MCF 10A (cell line): ENCODE measurements around the gene NEURL1. TPM values are rescaled to one million over a fixed set of nuclear protein-coding genes. Genes with fewer than 3 reads are reported as not detected.

Experiments used
- BruUV-seq: library from RNA; stranded (reverse); fragments of 400-500 nt; replicated peaks from 2 replicates; lab custom pipeline; 2021; lab: Mats Ljungman, UMichigan
- CTCF ChIA-PET: fragments of 300-600 bp; sonication (Branson Sonifier 250); formaldehyde crosslinking; extraction: SDS; loops from one replicate; lab custom pipeline; 2021; ENCODE audit warnings: antibody characterized with exemption, inconsistent platforms; lab: Yijun Ruan, JAX
- POLR2A ChIA-PET: fragments of 300-600, 350-650 bp; sonication (Branson Sonifier 250); formaldehyde crosslinking; extraction: SDS; loops from one replicate; lab custom pipeline; 2020; ENCODE audit warnings: antibody characterized with exemption, inconsistent platforms; lab: Yijun Ruan, JAX
- DNase-seq: peaks from one replicate; pipeline ENCODE4 v3.0.0-alpha.2; 2018; ENCODE audit not compliant: unreplicated experiment
- H3K27ac Mint-ChIP-seq: one replicate; pipeline ENCODE4 v1.8.0; 2022; ENCODE audit warnings: mild to moderate bottlenecking, low read depth, mixed read lengths; ENCODE audit not compliant: unreplicated experiment
- H3K27me3 Mint-ChIP-seq: one replicate; pipeline ENCODE4 v1.8.0; 2022; ENCODE audit warnings: mixed read lengths; ENCODE audit not compliant: insufficient read depth, unreplicated experiment
- H3K36me3 Mint-ChIP-seq: one replicate; pipeline ENCODE4 v1.8.0; 2022; ENCODE audit warnings: mild to moderate bottlenecking, moderate library complexity, mixed read lengths; ENCODE audit not compliant: insufficient read depth, unreplicated experiment
- H3K4me1 Mint-ChIP-seq: one replicate; pipeline ENCODE4 v1.8.0; 2022; ENCODE audit warnings: mixed read lengths; ENCODE audit not compliant: insufficient read depth, unreplicated experiment
- H3K4me3 Mint-ChIP-seq: one replicate; pipeline ENCODE4 v1.8.0; 2022; ENCODE audit warnings: mild to moderate bottlenecking, moderate library complexity, mixed read lengths; ENCODE audit not compliant: unreplicated experiment
- H3K9me3 Mint-ChIP-seq: one replicate; pipeline ENCODE4 v1.8.0; 2022; ENCODE audit warnings: mixed read lengths; ENCODE audit not compliant: unreplicated experiment
- intact Hi-C: fragments of 100-400 bp; cut with micrococcal nuclease; formaldehyde crosslinking; loops from 2 replicates; pipeline ENCODE4 v1.14.1; 2022
- total RNA-seq: library from RNA; stranded (reverse); gene quantifications from 2 replicates; pipeline ENCODE4 v1.2.3, GENCODE V29; 2022
- TF ChIP-seq, protein P1 (sequence below): fragments of 200-600 bp; IDR thresholded peaks from one replicate; pipeline ENCODE4 v1.8.0; 2022; ENCODE audit warnings: antibody characterized with exemption, mild to moderate bottlenecking; ENCODE audit not compliant: unreplicated experiment

NEURL1 gene
- total RNA-seq, 1 experiment from 2014 or later, result not detected

DNA sequence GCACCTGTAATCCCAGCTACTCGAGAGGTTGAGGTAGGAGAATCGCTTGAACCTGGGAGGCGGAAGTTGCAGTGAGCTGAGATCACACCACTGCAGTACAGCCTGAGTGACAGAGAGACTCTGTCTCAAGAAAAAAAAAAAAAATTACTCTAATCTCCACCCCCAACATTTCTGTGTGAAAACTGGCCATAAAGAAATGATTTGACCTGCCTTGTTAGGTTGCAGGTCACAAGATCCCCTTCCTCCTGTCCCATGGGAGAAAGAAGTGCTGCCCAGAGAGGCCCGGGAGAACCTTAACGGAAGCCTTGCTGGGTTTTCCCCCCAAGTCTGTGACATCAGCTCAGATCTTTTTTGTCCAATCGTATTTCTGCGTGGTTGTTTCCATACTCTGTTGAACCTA, 26.1 kb upstream of the NEURL1 start:
- H3K4me3 Mint-ChIP-seq, result no peak overlapping the region
- no peaks in the 10 kb centered on the region for H3K9me3 Mint-ChIP-seq
- ChIA-PET CTCF (no interaction called here), POLR2A (no interaction called here)
- H3K36me3 Mint-ChIP-seq, result no peaks in the 10 kb centered on the region
- no peak for DNase-seq
- intact Hi-C loops, result no loop called here
- H3K27ac Mint-ChIP-seq, result no peak overlapping the region
- no peaks in the 10 kb centered on the region for H3K4me1 Mint-ChIP-seq
- H3K27me3 Mint-ChIP-seq, result peaks cover 40% of the 10 kb centered on the region
- TF ChIP-seq, protein P1, sequence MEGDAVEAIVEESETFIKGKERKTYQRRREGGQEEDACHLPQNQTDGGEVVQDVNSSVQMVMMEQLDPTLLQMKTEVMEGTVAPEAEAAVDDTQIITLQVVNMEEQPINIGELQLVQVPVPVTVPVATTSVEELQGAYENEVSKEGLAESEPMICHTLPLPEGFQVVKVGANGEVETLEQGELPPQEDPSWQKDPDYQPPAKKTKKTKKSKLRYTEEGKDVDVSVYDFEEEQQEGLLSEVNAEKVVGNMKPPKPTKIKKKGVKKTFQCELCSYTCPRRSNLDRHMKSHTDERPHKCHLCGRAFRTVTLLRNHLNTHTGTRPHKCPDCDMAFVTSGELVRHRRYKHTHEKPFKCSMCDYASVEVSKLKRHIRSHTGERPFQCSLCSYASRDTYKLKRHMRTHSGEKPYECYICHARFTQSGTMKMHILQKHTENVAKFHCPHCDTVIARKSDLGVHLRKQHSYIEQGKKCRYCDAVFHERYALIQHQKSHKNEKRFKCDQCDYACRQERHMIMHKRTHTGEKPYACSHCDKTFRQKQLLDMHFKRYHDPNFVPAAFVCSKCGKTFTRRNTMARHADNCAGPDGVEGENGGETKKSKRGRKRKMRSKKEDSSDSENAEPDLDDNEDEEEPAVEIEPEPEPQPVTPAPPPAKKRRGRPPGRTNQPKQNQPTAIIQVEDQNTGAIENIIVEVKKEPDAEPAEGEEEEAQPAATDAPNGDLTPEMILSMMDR, result no peak
- no TSS peak for BruUV-seq

DNA sequence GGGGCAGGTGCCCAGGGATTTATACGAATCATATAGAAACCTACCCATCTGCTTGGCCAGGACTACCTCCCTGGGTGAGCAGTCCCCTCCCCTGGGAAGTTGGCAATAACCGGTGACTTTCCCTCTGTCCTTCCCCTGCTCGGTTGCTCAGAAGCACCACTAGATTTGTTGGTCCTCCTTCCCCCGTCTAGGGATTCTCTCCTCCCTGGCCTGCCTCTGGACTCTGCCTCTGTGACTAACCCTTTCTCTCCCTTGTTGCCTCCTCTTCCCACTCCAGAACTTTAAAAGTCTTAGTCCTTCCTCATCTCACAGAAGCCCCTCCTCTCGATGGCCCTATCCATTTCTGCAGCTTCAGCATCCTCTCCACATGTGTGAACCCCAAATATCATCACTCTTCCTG, 24.3 kb upstream of the NEURL1 start:
- no peak for DNase-seq
- TF ChIP-seq, protein P1, result no peak
- Mint-ChIP-seq H3K27me3 (peaks cover 29% of the 10 kb centered on the region), H3K4me3 (no peak overlapping the region), H3K9me3 (no peaks in the 10 kb centered on the region), H3K27ac (no peak overlapping the region), H3K36me3 (no peaks in the 10 kb centered on the region), H3K4me1 (no peaks in the 10 kb centered on the region)
- ChIA-PET CTCF (interaction anchor here (0.7 kb wide), 1 partner anchor 14 kb away, joined by 3 read pairs; no protein-coding TSS in a partner anchor), POLR2A (no interaction called here)
- BruUV-seq, result no TSS peak
- intact Hi-C loops, result no loop called here

DNA sequence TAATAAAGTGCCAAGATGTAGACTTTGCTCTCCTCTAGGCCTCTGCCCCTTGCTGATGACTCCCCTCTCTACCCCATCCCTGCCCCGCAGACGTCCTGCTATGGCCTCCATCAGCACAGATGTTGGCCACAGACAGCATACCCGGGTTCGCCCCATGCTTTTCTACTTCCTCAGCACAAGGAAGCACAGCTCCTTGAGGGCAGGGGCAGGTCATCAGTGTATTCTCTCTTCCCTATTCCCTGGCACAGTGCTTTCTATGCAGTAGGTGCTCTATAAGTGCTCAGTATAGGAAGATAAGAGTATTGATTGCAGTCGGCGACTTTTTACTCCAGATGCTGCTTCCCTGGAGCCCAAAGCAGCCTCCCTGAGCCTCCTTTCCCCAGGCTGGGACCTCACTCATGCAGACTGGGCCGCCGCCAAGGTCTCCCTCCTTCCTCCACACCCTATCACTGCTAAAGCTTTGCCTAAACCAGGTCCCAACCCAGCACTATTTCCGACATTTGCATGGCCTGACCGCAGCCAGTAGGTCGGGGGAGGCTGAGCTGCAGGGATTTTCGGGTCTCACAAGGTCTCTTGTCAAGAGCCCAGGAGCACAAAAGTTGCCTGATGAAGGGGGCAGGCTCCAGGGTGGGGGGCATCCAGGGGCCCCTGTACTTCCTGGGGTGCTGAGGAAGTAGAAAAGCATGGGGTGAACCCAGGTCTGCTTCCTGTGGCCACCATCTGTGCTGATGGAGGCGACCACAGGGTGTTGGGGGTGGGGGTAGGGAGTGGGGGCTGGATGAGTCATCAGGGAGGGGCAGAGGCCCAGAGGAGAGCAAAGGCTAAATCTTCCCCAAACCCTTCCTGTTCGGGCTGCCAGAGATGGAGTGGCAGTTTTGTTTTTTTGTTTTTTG, 22.5 kb upstream of the NEURL1 start:
- ChIA-PET CTCF (interaction anchor here (6.1 kb wide), 1 partner anchor 14 kb away, joined by 26 read pairs; no protein-coding TSS in a partner anchor), POLR2A (no interaction called here)
- no peak for DNase-seq
- BruUV-seq, result no TSS peak
- Mint-ChIP-seq H3K9me3 (no peaks in the 10 kb centered on the region), H3K4me3 (no peak overlapping the region), H3K27me3 (peaks cover 29% of the 10 kb centered on the region), H3K36me3 (no peaks in the 10 kb centered on the region), H3K4me1 (no peaks in the 10 kb centered on the region), H3K27ac (no peak overlapping the region)
- TF ChIP-seq, protein P1, result no peak
- intact Hi-C loops, result no loop called here

DNA sequence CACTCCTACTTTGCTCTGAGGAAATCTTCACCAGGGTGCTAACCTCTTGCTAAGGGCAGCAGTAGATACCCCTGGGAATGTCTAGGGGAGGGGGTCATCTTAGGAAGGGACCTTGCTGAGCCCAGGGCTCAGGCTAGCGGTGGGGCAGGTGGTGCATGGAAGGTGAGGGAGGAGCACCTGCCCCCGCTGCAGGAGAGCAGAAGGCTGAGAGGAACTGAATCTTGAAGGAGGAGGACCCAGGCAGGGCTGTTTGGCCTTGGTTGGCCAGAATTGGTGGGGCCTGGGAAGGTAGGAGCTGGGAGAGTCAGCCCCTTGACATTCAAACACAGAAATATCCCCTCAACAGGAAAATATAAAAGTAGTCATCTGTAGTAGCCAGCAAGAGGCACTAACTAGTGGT, 21.5 kb upstream of the NEURL1 start:
- TF ChIP-seq, protein P1, result no peak
- Mint-ChIP-seq H3K27me3 (peaks cover 29% of the 10 kb centered on the region), H3K36me3 (no peaks in the 10 kb centered on the region), H3K9me3 (no peaks in the 10 kb centered on the region), H3K4me1 (no peaks in the 10 kb centered on the region), H3K4me3 (no peak overlapping the region), H3K27ac (no peak overlapping the region)
- ChIA-PET CTCF (interaction anchor here (0.7 to 6.1 kb wide), 3 partner anchors 9 to 73 kb away, joined by 4 to 26 read pairs (median 7); no protein-coding TSS in a partner anchor), POLR2A (interaction anchor here (1.1 kb wide), 1 partner anchor 50 kb away, joined by 3 read pairs; no protein-coding TSS in a partner anchor)
- BruUV-seq, result no TSS peak
- intact Hi-C loops, result no loop called here
- DNase-seq, result no peak
